Left lung (tissue), 14 donors: Measurements from ENCODE around the gene METTL16. TPM values are rescaled to one million over a fixed set of nuclear protein-coding genes. Genes with fewer than 3 reads are reported as not detected.
A peak's percentile ranks its signal among the peaks of the same experiment; 100 is the strongest.

Experiments
- ATAC-seq: fragments of 200-7000 bp; cut with Tn5 transposase; one replicate; pipeline ENCODE4 v1.9.1; 2020; ENCODE audit warnings: moderate library complexity
- DNase-seq, 4 donors: peaks; one replicate each; pipeline ENCODE4 v3.0.0-alpha.2; 2013 to 2020
- H3K27ac ChIP-seq, 2 donors: fragments of 200-600 bp; sonication (generic) in 1 of 2; one replicate each; pipeline versions ENCODE4 v1.5.0 to v1.8.0; 2020 to 2021
- H3K27me3 ChIP-seq, 2 donors: fragments of 200-600 bp; sonication (generic) in 1 of 2; one replicate each; pipeline versions ENCODE4 v1.5.0 to v1.8.0; 2020 to 2021
- H3K36me3 ChIP-seq, 2 donors: fragments of 200-600 bp; sonication (generic) in 1 of 2; one replicate each; pipeline versions ENCODE4 v1.5.0 to v1.8.0; 2020 to 2021
- H3K4me1 ChIP-seq, 2 donors: fragments of 200-600 bp; one replicate each; pipeline ENCODE4 v1.8.0; 2021
- H3K4me3 ChIP-seq, 2 donors: fragments of 200-600 bp; sonication (generic) in 1 of 2; one replicate each; pipeline versions ENCODE4 v1.5.0 to v1.8.0; 2020 to 2021; ENCODE audit warnings: mild to moderate bottlenecking in 1 of 2
- H3K9me3 ChIP-seq, 2 donors: fragments of 200-600 bp; sonication (generic) in 1 of 2; one replicate each; pipeline versions ENCODE4 v1.5.0 to v1.8.0; 2020 to 2021
- intact Hi-C, 2 donors: fragments of 100-400 bp; cut with DNase I; formaldehyde crosslinking; loops; one replicate each; pipeline versions ENCODE4 v1.11.2 to v1.14.2; 2022
- long read RNA-seq, 12 donors: library from polyadenylated mRNA in 2 of 12; unstranded in 2 of 12; transcript quantifications; one replicate each; pipeline ENCODE4 v2.0.0 and lab custom pipeline, GENCODE V29; 2019 to 2026
- polyA plus RNA-seq, 6 donors: library from polyadenylated mRNA; unstranded; fragments of 120-200 nt; gene quantifications; one replicate each; pipeline ENCODE4 v1.2.1, GENCODE V29; 2013; ENCODE audit not compliant: insufficient read length in 6 of 6
- total RNA-seq, 2 donors: library from RNA; stranded (reverse); fragmentation: NEBNext Ultra II Directional; extraction: Animal tissue kit (Norgen Biotek cat#: 25700); gene quantifications; one replicate each; pipeline ENCODE4 v1.2.1, GENCODE V29; 2021
- TF ChIP-seq, protein P1 (sequence below), 2 donors: fragments of 200-600 bp; sonication (generic) in 1 of 2; IDR thresholded peaks; one replicate each; pipeline versions ENCODE4 v1.5.0 to v1.8.0; 2021; ENCODE audit warnings: antibody characterized with exemption in 2 of 2
- donor health status: DM: no; HTN: yes; CAD: no.
- donor health status: DM: no; HTN: no; CAD: no.

METTL16 gene
- total RNA-seq (10 to 100 TPM; 25.1 to 30.6 TPM), polyA plus RNA-seq (10 to 100 TPM; 38.1 to 51.8 (median 39.7) TPM)
- long read RNA-seq, donor 1, full-length matches to known transcripts = 5 of 16 reads
- long read RNA-seq, donor 1, partial matches to known transcripts = 11 of 16 reads
- long read RNA-seq, donor 1, other reads (novel, unspliced or antisense) = 0 of 16 reads
- long read RNA-seq, donor 2, full-length matches to known transcripts = 2 of 8 reads
- long read RNA-seq, donor 2, partial matches to known transcripts = 6 of 8 reads
- long read RNA-seq, donor 2, other reads (novel, unspliced or antisense) = 0 of 8 reads
- long read RNA-seq, donor 3 = 0 reads
- long read RNA-seq, donor 4, full-length matches to known transcripts = 1 of 3 reads
- long read RNA-seq, donor 4, partial matches to known transcripts = 1 of 3 reads
- long read RNA-seq, donor 4, other reads (novel, unspliced or antisense) = 1 of 3 reads
- long read RNA-seq, donor 5, full-length matches to known transcripts = 2 of 8 reads
- long read RNA-seq, donor 5, partial matches to known transcripts = 6 of 8 reads
- long read RNA-seq, donor 5, other reads (novel, unspliced or antisense) = 0 of 8 reads
- long read RNA-seq, donor 6, full-length matches to known transcripts = 1 of 1 reads
- long read RNA-seq, donor 6, partial matches to known transcripts = 0 of 1 reads
- long read RNA-seq, donor 6, other reads (novel, unspliced or antisense) = 0 of 1 reads
- long read RNA-seq, donor 7, full-length matches to known transcripts = 1 of 1 reads
- long read RNA-seq, donor 7, partial matches to known transcripts = 0 of 1 reads
- long read RNA-seq, donor 7, other reads (novel, unspliced or antisense) = 0 of 1 reads
- long read RNA-seq, donor 8, full-length matches to known transcripts = 2 of 13 reads
- long read RNA-seq, donor 8, partial matches to known transcripts = 11 of 13 reads
- long read RNA-seq, donor 8, other reads (novel, unspliced or antisense) = 0 of 13 reads
- long read RNA-seq, donor 9 = 0 reads
- long read RNA-seq, donor 10, partial matches to known transcripts = 1 of 2 reads
- long read RNA-seq, donor 10, other reads (novel, unspliced or antisense) = 1 of 2 reads
- long read RNA-seq, donor 11 = 0 reads
- long read RNA-seq, donor 12, full-length matches to known transcripts = 2 of 14 reads
- long read RNA-seq, donor 12, partial matches to known transcripts = 12 of 14 reads
- long read RNA-seq, donor 12, other reads (novel, unspliced or antisense) = 0 of 14 reads

DNA sequence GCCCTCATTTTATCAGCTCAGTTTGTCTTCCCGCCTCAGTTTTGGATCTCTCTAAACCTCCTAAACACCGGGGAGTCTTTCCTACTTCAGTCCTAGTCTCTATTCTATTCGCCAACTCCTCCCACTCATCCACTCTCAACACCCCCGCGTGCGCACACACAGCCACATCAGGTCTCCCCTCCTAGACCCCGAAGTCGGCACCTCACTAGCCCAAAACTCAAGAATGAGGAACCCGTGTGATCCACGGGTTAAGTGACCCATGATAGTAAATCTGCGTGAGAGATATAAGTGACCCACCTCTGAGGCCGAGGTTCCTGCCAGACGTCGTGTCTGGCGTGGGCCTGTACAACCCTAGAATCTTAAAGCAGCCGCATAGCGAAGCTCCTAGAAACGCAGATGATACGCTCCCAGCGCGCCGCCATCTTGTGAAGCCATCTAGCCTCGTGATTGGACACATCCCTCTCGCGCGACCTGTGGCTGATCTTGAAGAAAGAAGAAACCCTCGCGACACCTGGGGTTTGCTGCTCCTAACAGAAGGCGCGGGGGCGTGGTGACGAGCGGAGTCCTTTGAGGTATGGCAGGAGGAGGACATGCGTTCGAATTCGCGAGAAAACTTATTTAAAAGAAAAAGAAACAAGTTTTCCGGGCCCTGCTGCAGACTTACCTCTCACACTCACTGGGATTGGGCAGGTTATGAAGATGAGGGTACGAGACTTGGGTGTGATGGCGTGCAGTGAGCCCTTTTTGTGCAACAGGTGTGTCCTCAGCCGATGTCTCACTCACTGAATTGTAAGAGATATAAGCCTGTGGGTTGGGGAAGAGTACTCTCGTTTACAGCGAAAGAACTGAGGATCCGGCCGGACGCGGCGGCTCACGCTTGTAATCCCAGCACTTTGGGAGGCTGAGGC, at the start of gene METTL16:
Gene METTL16, minus strand, starts transcription at position 427 of the 908 bp plus-strand sequence. CDS start 9,557 bp downstream, outside the sequence.
- peak; percentile 97 to 98 (median 98) for DNase-seq
- H3K4me3 ChIP-seq = peak within 1 kb of the TSS; percentile 49 to 58
- H3K36me3 ChIP-seq = no peaks in the 10 kb centered on the region
- H3K9me3 ChIP-seq = no peaks in the 10 kb centered on the region
- TF ChIP-seq, protein P1, sequence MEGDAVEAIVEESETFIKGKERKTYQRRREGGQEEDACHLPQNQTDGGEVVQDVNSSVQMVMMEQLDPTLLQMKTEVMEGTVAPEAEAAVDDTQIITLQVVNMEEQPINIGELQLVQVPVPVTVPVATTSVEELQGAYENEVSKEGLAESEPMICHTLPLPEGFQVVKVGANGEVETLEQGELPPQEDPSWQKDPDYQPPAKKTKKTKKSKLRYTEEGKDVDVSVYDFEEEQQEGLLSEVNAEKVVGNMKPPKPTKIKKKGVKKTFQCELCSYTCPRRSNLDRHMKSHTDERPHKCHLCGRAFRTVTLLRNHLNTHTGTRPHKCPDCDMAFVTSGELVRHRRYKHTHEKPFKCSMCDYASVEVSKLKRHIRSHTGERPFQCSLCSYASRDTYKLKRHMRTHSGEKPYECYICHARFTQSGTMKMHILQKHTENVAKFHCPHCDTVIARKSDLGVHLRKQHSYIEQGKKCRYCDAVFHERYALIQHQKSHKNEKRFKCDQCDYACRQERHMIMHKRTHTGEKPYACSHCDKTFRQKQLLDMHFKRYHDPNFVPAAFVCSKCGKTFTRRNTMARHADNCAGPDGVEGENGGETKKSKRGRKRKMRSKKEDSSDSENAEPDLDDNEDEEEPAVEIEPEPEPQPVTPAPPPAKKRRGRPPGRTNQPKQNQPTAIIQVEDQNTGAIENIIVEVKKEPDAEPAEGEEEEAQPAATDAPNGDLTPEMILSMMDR (IDR thresholded peaks at IDR 0.05) = no peak
- intact Hi-C loops = no loop called here
- peaks cover 11 to 38% of the 10 kb centered on the region in 2 donors for H3K4me1 ChIP-seq
- H3K27ac ChIP-seq = peak within 1 kb of the TSS; percentile 86 to 93
- peak; percentile 99 for ATAC-seq
- no peaks in the 10 kb centered on the region for H3K27me3 ChIP-seq

DNA sequence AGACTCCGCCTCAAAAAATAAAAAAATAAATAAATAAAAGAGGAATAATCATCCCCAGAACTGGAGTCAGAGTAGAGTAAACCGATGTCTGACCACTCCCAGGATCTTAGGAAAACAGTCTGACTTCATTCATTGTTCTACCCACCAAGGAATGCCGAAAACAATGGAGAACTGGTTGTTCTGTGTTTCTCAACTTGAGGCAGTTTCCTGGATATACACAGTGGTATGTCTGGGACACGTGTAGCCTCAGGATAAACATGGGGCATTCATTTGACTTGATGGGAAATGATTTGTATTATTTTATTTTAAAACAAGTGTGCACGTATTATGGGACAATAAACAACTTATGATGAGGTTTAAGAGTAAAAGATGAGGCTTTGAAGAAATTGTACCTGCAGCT, 49.0 kb upstream of the METTL16 start:
- Histone ChIP-seq H3K36me3 (no peaks in the 10 kb centered on the region), H3K27me3 (no peaks in the 10 kb centered on the region), H3K4me1 (no peaks in the 10 kb centered on the region), H3K4me3 (no peak overlapping the region), H3K27ac (no peak overlapping the region), H3K9me3 (peaks cover 0 to 7% of the 10 kb centered on the region in 2 donors)
- ATAC-seq = no peak
- TF ChIP-seq, protein P1 (IDR thresholded peaks at IDR 0.05) = no peak
- no peak for DNase-seq
- intact Hi-C loops = no loop called here

- DNase-seq (no peak), ATAC-seq (no peak)
- TF ChIP-seq, protein P1 (IDR thresholded peaks at IDR 0.05) = no peak
- no peaks in the 10 kb centered on the region for H3K36me3 ChIP-seq
- no peak overlapping the region for H3K27ac ChIP-seq
- no peak overlapping the region for H3K4me3 ChIP-seq
- intact Hi-C loops = no loop called here
- no peaks in the 10 kb centered on the region for H3K4me1 ChIP-seq
- H3K27me3 ChIP-seq = peaks cover 0 to 21% of the 10 kb centered on the region in 2 donors
- no peaks in the 10 kb centered on the region for H3K9me3 ChIP-seq
These were observed 40.2 kb upstream of the METTL16 start for GRCh38 chr17:2551928-2552327.

DNA sequence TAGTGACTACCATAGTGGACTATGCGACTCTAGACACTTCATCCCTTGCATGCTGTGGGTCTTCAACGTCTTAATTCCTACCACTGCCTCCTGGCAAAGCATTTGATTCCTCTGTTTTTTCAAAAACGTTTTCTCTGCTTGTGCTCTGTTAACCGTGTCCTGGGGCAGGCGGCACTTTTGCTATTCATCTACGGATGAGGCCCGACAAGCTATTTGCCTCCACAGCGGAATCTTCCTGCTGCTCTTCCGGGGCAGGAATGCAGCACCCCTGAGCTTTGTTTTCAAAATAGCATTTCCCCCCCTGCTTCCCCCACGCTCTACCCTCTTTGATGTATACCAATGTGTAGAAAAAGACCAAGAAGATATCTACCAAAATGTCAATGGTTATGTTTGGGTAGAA, 39.8 kb upstream of the METTL16 start:
- no peak overlapping the region for H3K4me3 ChIP-seq
- no peaks in the 10 kb centered on the region for H3K36me3 ChIP-seq
- H3K27me3 ChIP-seq = peaks cover 0 to 21% of the 10 kb centered on the region in 2 donors
- H3K4me1 ChIP-seq = no peaks in the 10 kb centered on the region
- intact Hi-C loops = no loop called here
- ATAC-seq = no peak
- no peaks in the 10 kb centered on the region for H3K9me3 ChIP-seq
- H3K27ac ChIP-seq = no peak overlapping the region
- DNase-seq = no peak
- TF ChIP-seq, protein P1 (IDR thresholded peaks at IDR 0.05) = no peak
